Measurements from ENCODE around the gene PRKCH. TPM values are rescaled to one million over a fixed set of nuclear protein-coding genes. Genes with fewer than 3 reads are reported as not detected.

The PRKCH gene
- total RNA-seq, 4 donors from 2014 or later, result 15.7 to 74.7 (median 38.4) TPM

- ATAC-seq (ENCODE audit: low FRiP score) (no peak), DNase-seq (ENCODE audit: low spot score) (no peak)
- no peak for TF ChIP-seq CTCF (IDR thresholded peaks at IDR 0.05)
Observed at GRCh38 chr14:61510736-61511557, 189.6 kb downstream of the PRKCH start.

GRCh38 chr14:61511558-61511948 is 190.2 kb downstream of the PRKCH start:
- ATAC-seq (ENCODE audit: low FRiP score) (no peak), DNase-seq (ENCODE audit: low spot score) (no peak)
- no peak for TF ChIP-seq CTCF (IDR thresholded peaks at IDR 0.05)

GRCh38 chr14:61512026-61512834 is 190.9 kb downstream of the PRKCH start:
- DNase-seq (ENCODE audit: low spot score) (no peak), ATAC-seq (ENCODE audit: low FRiP score) (peak; percentile 37)
- TF ChIP-seq CTCF (IDR thresholded peaks at IDR 0.05), result no peak

- DNase-seq (ENCODE audit: low spot score) (no peak), ATAC-seq (ENCODE audit: low FRiP score) (no peak)
- TF ChIP-seq CTCF (IDR thresholded peaks at IDR 0.05), result no peak
Observed at GRCh38 chr14:61513986-61514830, 192.8 kb downstream of the PRKCH start.

GRCh38 chr14:61514927-61515326 is 193.5 kb downstream of the PRKCH start:
- no peak for TF ChIP-seq CTCF (IDR thresholded peaks at IDR 0.05)
- DNase-seq (ENCODE audit: low spot score), result no peak
- ATAC-seq (ENCODE audit: low FRiP score), result no peak

GRCh38 chr14:61515436-61516117 is 194.2 kb downstream of the PRKCH start:
- no peak for TF ChIP-seq CTCF (IDR thresholded peaks at IDR 0.05)
- ATAC-seq (ENCODE audit: low FRiP score) (no peak), DNase-seq (ENCODE audit: low spot score) (no peak)
